NCI-H1105 (cell line): ENCODE results near the gene CREBZF.
"Not testable (repeated sequence)": the region's sequence is repeated elsewhere in the genome, so short reads cannot be mapped to it uniquely, and the experiment has no call there.

Experiments
- DNase-seq: peaks from one replicate; lab custom pipeline; 2025; lab: John Stamatoyannopoulos, UW

Gene CREBZF

GRCh38 chr11:85670949-85671663, 6.2 kb upstream of the CREBZF start:
- not testable (repeated sequence) for DNase-seq

GRCh38 chr11:85668157-85668556, 3.2 kb upstream of the CREBZF start:
- DNase-seq, result no peak

- no peak for DNase-seq
Measured at GRCh38 chr11:85666687-85667086, 1.8 kb upstream of the CREBZF start.

GRCh38 chr11:85665733-85666132, 804 bp upstream of the CREBZF start:
- no peak for DNase-seq

GRCh38 chr11:85663753-85664614, 945 bp downstream of the CREBZF start:
- DNase-seq, result peak; percentile 66

GRCh38 chr11:85663080-85663752, 1.7 kb downstream of the CREBZF start:
- no peak for DNase-seq

- DNase-seq, result no peak
Measured at GRCh38 chr11:85661972-85662664, 2.8 kb downstream of the CREBZF start.

- no peak for DNase-seq
Measured at GRCh38 chr11:85658180-85658579, 6.7 kb downstream of the CREBZF start.

GRCh38 chr11:85656777-85657176, 8.2 kb downstream of the CREBZF start:
- DNase-seq, result no peak

GRCh38 chr11:85654343-85654742, 10.6 kb downstream of the CREBZF start:
- not testable (repeated sequence) for DNase-seq

GRCh38 chr11:85652786-85653447, 12.0 kb downstream of the CREBZF start:
- no peak for DNase-seq

GRCh38 chr11:85651118-85651517, 13.8 kb downstream of the CREBZF start:
- DNase-seq, result no peak

GRCh38 chr11:85647604-85648299, 17.2 kb downstream of the CREBZF start, which contains the start of gene TMEM126A:
Gene TMEM126A (plus strand): TSS chr11:85647967. CDS start chr11:85650256, 2,289 bp downstream.
- peak; percentile 84 for DNase-seq

- no peak for DNase-seq
Measured at GRCh38 chr11:85647078-85647477, 17.9 kb downstream of the CREBZF start.

GRCh38 chr11:85643191-85643614, 21.7 kb downstream of the CREBZF start:
- no peak for DNase-seq

GRCh38 chr11:85634747-85635146, 30.2 kb downstream of the CREBZF start:
- DNase-seq, result no peak

GRCh38 chr11:85628771-85629341, 36.1 kb downstream of the CREBZF start:
- no peak for DNase-seq

GRCh38 chr11:85627998-85628770, 36.7 kb downstream of the CREBZF start, which contains the start of gene TMEM126B:
Gene TMEM126B (plus strand): TSS chr11:85628593. CDS start chr11:85628608, 15 bp downstream.
- DNase-seq, result peak; percentile 98

GRCh38 chr11:85627332-85627997, 37.5 kb downstream of the CREBZF start, which contains the start of gene DLG2:
Gene DLG2 (minus strand): TSS chr11:85627344.
- DNase-seq, result peak; percentile 6
